ENCODE results near the gene RICTOR. TPM values are rescaled to one million over a fixed set of nuclear protein-coding genes. Genes with fewer than 3 reads are reported as not detected.

The RICTOR gene
- total RNA-seq, 4 donors from 2014 or later, result 47.8 to 87.5 (median 51.2) TPM

GRCh38 chr5:39104221-39104620 lies 30.0 kb upstream of the RICTOR start:
- no peak overlapping the region for H3K4me3 ChIP-seq (replicated peaks in 1 of 3)
- H3K27ac ChIP-seq, result no peak overlapping the region
- DNase-seq, result no peak
- H3K36me3 ChIP-seq, result no peaks in the 10 kb centered on the region
- 69% methylated on average over 1 of the region's 1 CpG for WGBS, 2 donors
- no peaks in the 10 kb centered on the region for H3K27me3 ChIP-seq
- H3K4me1 ChIP-seq, result no peaks in the 10 kb centered on the region
- TF ChIP-seq CTCF (IDR thresholded peaks at IDR 0.05) (no peak), POLR2A (IDR thresholded peaks at IDR 0.05) (no peak)
- H3K9me3 ChIP-seq, result no peaks in the 10 kb centered on the region
- intact Hi-C loops (cut with DNase I), result no loop called here

- TF ChIP-seq CTCF (IDR thresholded peaks at IDR 0.05), result no peak
- no peak for TF ChIP-seq POLR2A (IDR thresholded peaks at IDR 0.05)
- intact Hi-C loops (cut with DNase I), result no loop called here
Observed at GRCh38 chr5:39102684-39103155, 28.5 kb upstream of the RICTOR start.

GRCh38 chr5:39100851-39101396 lies 26.7 kb upstream of the RICTOR start:
- Histone ChIP-seq H3K27me3 (no peaks in the 10 kb centered on the region), H3K9me3 (no peaks in the 10 kb centered on the region), H3K4me3 (replicated peaks in 1 of 3) (no peak overlapping the region), H3K27ac (no peak overlapping the region), H3K4me1 (no peaks in the 10 kb centered on the region), H3K36me3 (no peaks in the 10 kb centered on the region)
- no peak for TF ChIP-seq POLR2A (IDR thresholded peaks at IDR 0.05)
- no peak for TF ChIP-seq CTCF (IDR thresholded peaks at IDR 0.05)
- intact Hi-C loops (cut with DNase I), result no loop called here
- WGBS, 2 donors, result 69 to 70% methylated on average over 7 of the region's 7 CpGs
- no peak for DNase-seq

More at GRCh38 chr5:39102684-39103155, 28.5 kb upstream of the RICTOR start:
- H3K9me3 ChIP-seq, result no peaks in the 10 kb centered on the region
- H3K36me3 ChIP-seq, result no peaks in the 10 kb centered on the region
- H3K27ac ChIP-seq, result no peak overlapping the region
- 88 to 94% methylated on average over 4 of the region's 4 CpGs for WGBS, 2 donors
- no peak overlapping the region for H3K4me3 ChIP-seq (replicated peaks in 1 of 3)
- H3K27me3 ChIP-seq, result no peaks in the 10 kb centered on the region
- DNase-seq, result no peak
- no peaks in the 10 kb centered on the region for H3K4me1 ChIP-seq

- intact Hi-C loops (cut with DNase I), result no loop called here
- 89 to 92% methylated on average over 6 of the region's 6 CpGs for WGBS, 2 donors
- Histone ChIP-seq H3K36me3 (no peaks in the 10 kb centered on the region), H3K9me3 (no peaks in the 10 kb centered on the region), H3K4me1 (no peaks in the 10 kb centered on the region), H3K4me3 (replicated peaks in 1 of 3) (no peak overlapping the region), H3K27ac (no peak overlapping the region), H3K27me3 (no peaks in the 10 kb centered on the region)
- TF ChIP-seq CTCF (IDR thresholded peaks at IDR 0.05) (no peak), POLR2A (IDR thresholded peaks at IDR 0.05) (no peak)
- no peak for DNase-seq
Observed at GRCh38 chr5:39100301-39100850, 26.2 kb upstream of the RICTOR start.

GRCh38 chr5:39099831-39100230 lies 25.6 kb upstream of the RICTOR start:
- Histone ChIP-seq H3K27ac (no peak overlapping the region), H3K27me3 (no peaks in the 10 kb centered on the region), H3K9me3 (no peaks in the 10 kb centered on the region), H3K36me3 (no peaks in the 10 kb centered on the region), H3K4me1 (no peaks in the 10 kb centered on the region), H3K4me3 (replicated peaks in 1 of 3) (no peak overlapping the region)
- intact Hi-C loops (cut with DNase I), result no loop called here
- no peak for TF ChIP-seq CTCF (IDR thresholded peaks at IDR 0.05)
- no peak for TF ChIP-seq POLR2A (IDR thresholded peaks at IDR 0.05)
- DNase-seq, result no peak
